HT1080 (cell line): ENCODE data around the gene RPRD1B. TPM values are rescaled to one million over a fixed set of nuclear protein-coding genes. Genes with fewer than 3 reads are reported as not detected.
A peak's percentile ranks its signal among the peaks of the same experiment; 100 is the strongest.
"Not testable (repeated sequence)": the region's sequence is repeated elsewhere in the genome, so short reads cannot be mapped to it uniquely, and the experiment has no call there.

Experiments used
- DNase-seq: peaks from one replicate; pipeline ENCODE4 v3.0.0-alpha.2; 2015; ENCODE audit warnings: low read depth
- total RNA-seq: library from RNA; depleted of rRNA; stranded (reverse); fragments of >200 nt; shearing (Covaris generic); gene quantifications from 2 replicates; pipeline ENCODE4 v1.2.3, GENCODE V29; 2014

The RPRD1B gene
- total RNA-seq, 1 experiment from 2014 or later: 21.2 TPM

- no peak for DNase-seq
Measured at GRCh38 chr20:38000293-38000692, 33.3 kb upstream of the RPRD1B start.

GRCh38 chr20:38001173-38001875 is 32.2 kb upstream of the RPRD1B start:
- DNase-seq: peak; percentile 83

- DNase-seq: peak; percentile 37
Measured at GRCh38 chr20:38001981-38002380, 31.6 kb upstream of the RPRD1B start.

GRCh38 chr20:38002422-38002821 is 31.1 kb upstream of the RPRD1B start:
- no peak for DNase-seq

GRCh38 chr20:38004416-38004815 is 29.1 kb upstream of the RPRD1B start:
- no peak for DNase-seq

- DNase-seq: no peak
Measured at GRCh38 chr20:38005903-38006302, 27.6 kb upstream of the RPRD1B start.

GRCh38 chr20:38007526-38007925 is 26.0 kb upstream of the RPRD1B start:
- no peak for DNase-seq

- no peak for DNase-seq
Measured at GRCh38 chr20:38008233-38008944, 25.2 kb upstream of the RPRD1B start.

- DNase-seq: not testable (repeated sequence)
Measured at GRCh38 chr20:38009416-38009815, 24.1 kb upstream of the RPRD1B start.

GRCh38 chr20:38011696-38012095 is 21.9 kb upstream of the RPRD1B start:
- no peak for DNase-seq

GRCh38 chr20:38012332-38012731 is 21.2 kb upstream of the RPRD1B start:
- no peak for DNase-seq

GRCh38 chr20:38013887-38014286 is 19.7 kb upstream of the RPRD1B start:
- DNase-seq: no peak

- DNase-seq: no peak
Measured at GRCh38 chr20:38017959-38018358, 15.6 kb upstream of the RPRD1B start.

- no peak for DNase-seq
Measured at GRCh38 chr20:38018385-38018784, 15.2 kb upstream of the RPRD1B start.

GRCh38 chr20:38021087-38021772 is 12.3 kb upstream of the RPRD1B start:
- DNase-seq: no peak

- DNase-seq: peak; percentile 21
Measured at GRCh38 chr20:38023181-38024001, 10.2 kb upstream of the RPRD1B start.

GRCh38 chr20:38024496-38024895 is 9.1 kb upstream of the RPRD1B start:
- DNase-seq: no peak

- no peak for DNase-seq
Measured at GRCh38 chr20:38029453-38029852, 4.1 kb upstream of the RPRD1B start.

GRCh38 chr20:38031957-38032356 is 1.6 kb upstream of the RPRD1B start:
- no peak for DNase-seq

GRCh38 chr20:38032585-38033329 is 789 bp upstream of the RPRD1B start:
- DNase-seq: no peak
